Activated CD8-positive, alpha-beta T cell treated with anti-CD3 and anti-CD28 coated beads for 36 hours (primary cell): ENCODE measurements around the gene AGAP1. TPM values are rescaled to one million over a fixed set of nuclear protein-coding genes. Genes with fewer than 3 reads are reported as not detected.

Experiments used
- ATAC-seq: fragments of 200-7000 bp; cut with Tn5 transposase; one replicate; pipeline ENCODE4 v1.10.0; 2021; ENCODE audit warnings: mild to moderate bottlenecking, moderate library complexity
- CTCF ChIA-PET: fragments of 350-600 bp; sonication (Branson Sonifier 250); formaldehyde crosslinking; loops from one replicate; lab custom pipeline; 2021; ENCODE audit warnings: antibody characterized with exemption; lab: Charles Lee
- POLR2A ChIA-PET: fragments of 350-600 bp; sonication (Branson Sonifier 250); formaldehyde crosslinking; loops from one replicate; lab custom pipeline; 2021; ENCODE audit warnings: antibody characterized with exemption; lab: Charles Lee
- DNase-seq: peaks from one replicate; pipeline ENCODE4 v3.0.0-alpha.2; 2020
- H3K27ac Mint-ChIP-seq: one replicate; pipeline ENCODE4 v1.8.0; 2021; ENCODE audit warnings: mild to moderate bottlenecking, mixed read lengths
- H3K27me3 Mint-ChIP-seq: one replicate; pipeline ENCODE4 v1.8.0; 2021; ENCODE audit warnings: mixed read lengths
- H3K36me3 Mint-ChIP-seq: one replicate; pipeline ENCODE4 v1.8.0; 2021; ENCODE audit warnings: low read depth, mixed read lengths
- H3K4me1 Mint-ChIP-seq: one replicate; pipeline ENCODE4 v1.8.0; 2021; ENCODE audit warnings: low read depth, mixed read lengths
- H3K4me3 Mint-ChIP-seq: one replicate; pipeline ENCODE4 v1.8.0; 2021; ENCODE audit warnings: mild to moderate bottlenecking, moderate library complexity, mixed read lengths
- H3K9me3 Mint-ChIP-seq: one replicate; pipeline ENCODE4 v1.8.0; 2021; ENCODE audit warnings: mixed read lengths
- CTCF ChIP-seq: fragments of 200-600 bp; IDR thresholded peaks from one replicate; pipeline ENCODE4 v1.8.0; 2022; ENCODE audit warnings: antibody characterized with exemption, mild to moderate bottlenecking
- intact Hi-C: fragments of 100-400 bp; cut with micrococcal nuclease; formaldehyde crosslinking; loops from one replicate; pipeline ENCODE4 v1.10.0; 2022
- total RNA-seq, 2 experiments: library from RNA; stranded (reverse); gene quantifications; one replicate each; pipeline ENCODE4 v1.2.3, GENCODE V29; 2021

AGAP1 gene
- total RNA-seq, 2 experiments from 2014 or later = 2.5 to 2.9 TPM

GRCh38 chr2:236169741-236170589 is 676.1 kb downstream of the AGAP1 start:
- peaks cover 70% of the 10 kb centered on the region for H3K27me3 Mint-ChIP-seq
- peaks cover 10% of the 10 kb centered on the region for H3K4me1 Mint-ChIP-seq
- H3K27ac Mint-ChIP-seq = no peak overlapping the region
- TF ChIP-seq CTCF = no peak
- H3K36me3 Mint-ChIP-seq = no peaks in the 10 kb centered on the region
- H3K9me3 Mint-ChIP-seq = no peaks in the 10 kb centered on the region
- DNase-seq (no peak), ATAC-seq (no peak)
- ChIA-PET CTCF (interaction anchor here (1.9 to 3.2 kb wide), 3 partner anchors 8 to 391 kb away, joined by 6 to 18 read pairs (median 11); no protein-coding TSS in a partner anchor), POLR2A (interaction anchor here (1.6 kb wide), 1 partner anchor 390 kb away, joined by 3 read pairs; no protein-coding TSS in a partner anchor)
- intact Hi-C loops = loop anchor here (10.0 kb wide), 1 partner anchor 495 kb away; no protein-coding TSS in a partner anchor
- H3K4me3 Mint-ChIP-seq = no peak overlapping the region

GRCh38 chr2:236170590-236171165 is 676.8 kb downstream of the AGAP1 start:
- no peaks in the 10 kb centered on the region for H3K9me3 Mint-ChIP-seq
- CTCF ChIA-PET = interaction anchor here (1.0 to 3.2 kb wide), 3 partner anchors 10 to 405 kb away, joined by 4 to 18 read pairs (median 6); no protein-coding TSS in a partner anchor
- no peak overlapping the region for H3K27ac Mint-ChIP-seq
- no peaks in the 10 kb centered on the region for H3K36me3 Mint-ChIP-seq
- H3K4me1 Mint-ChIP-seq = peaks cover 10% of the 10 kb centered on the region
- POLR2A ChIA-PET = interaction anchor here (1.6 kb wide), 1 partner anchor 391 kb away, joined by 3 read pairs; no protein-coding TSS in a partner anchor
- H3K27me3 Mint-ChIP-seq = peaks cover 71% of the 10 kb centered on the region
- no peak overlapping the region for H3K4me3 Mint-ChIP-seq
- intact Hi-C loops = no loop called here
- no peak for TF ChIP-seq CTCF
- ATAC-seq (no peak), DNase-seq (no peak)

- ChIA-PET POLR2A (interaction anchor here (1.6 kb wide), 1 partner anchor 392 kb away, joined by 3 read pairs; no protein-coding TSS in a partner anchor), CTCF (interaction anchor here (1.0 to 3.2 kb wide), 4 partner anchors 9 to 406 kb away, joined by 4 to 18 read pairs (median 6); no protein-coding TSS in a partner anchor)
- DNase-seq = no peak
- Mint-ChIP-seq H3K27me3 (peaks cover 70% of the 10 kb centered on the region), H3K9me3 (no peaks in the 10 kb centered on the region), H3K4me1 (peaks cover 7% of the 10 kb centered on the region), H3K4me3 (no peak overlapping the region), H3K36me3 (no peaks in the 10 kb centered on the region), H3K27ac (no peak overlapping the region)
- intact Hi-C loops = no loop called here
- TF ChIP-seq CTCF = no peak
- no peak for ATAC-seq
Measured at GRCh38 chr2:236171181-236171679, 677.4 kb downstream of the AGAP1 start.

GRCh38 chr2:236171680-236172254 is 677.9 kb downstream of the AGAP1 start:
- intact Hi-C loops = no loop called here
- H3K9me3 Mint-ChIP-seq = no peaks in the 10 kb centered on the region
- peaks cover 2% of the 10 kb centered on the region for H3K4me1 Mint-ChIP-seq
- no peak overlapping the region for H3K4me3 Mint-ChIP-seq
- no peaks in the 10 kb centered on the region for H3K36me3 Mint-ChIP-seq
- ATAC-seq = no peak
- CTCF ChIA-PET = interaction anchor here (1.3 to 3.2 kb wide), 2 partner anchors 9 to 393 kb away, joined by 5 to 18 read pairs; no protein-coding TSS in a partner anchor
- POLR2A ChIA-PET = no interaction called here
- no peak for DNase-seq
- no peak overlapping the region for H3K27ac Mint-ChIP-seq
- H3K27me3 Mint-ChIP-seq = peaks cover 67% of the 10 kb centered on the region
- TF ChIP-seq CTCF = no peak
